H7 (cell line): ENCODE data around the gene MARK3. TPM values are rescaled to one million over a fixed set of nuclear protein-coding genes. Genes with fewer than 3 reads are reported as not detected.

Source experiments
- DNase-seq: peaks from one replicate; pipeline ENCODE4 v3.0.0; 2012
- H3K27me3 ChIP-seq: 2 replicates; pipeline ENCODE4 v1.6.0; 2011; ENCODE audit warnings: mild to moderate bottlenecking, low read length; ENCODE audit not compliant: control insufficient read depth, insufficient read depth
- H3K36me3 ChIP-seq: replicated peaks from 2 replicates; pipeline ENCODE4 v1.5.1; 2011; ENCODE audit warnings: low read length; ENCODE audit not compliant: control insufficient read depth, insufficient read depth
- H3K4me3 ChIP-seq: 2 replicates; pipeline ENCODE4 v1.5.1; 2011; ENCODE audit warnings: low read depth, mild to moderate bottlenecking, control low read depth, low read length, moderate library complexity; ENCODE audit not compliant: insufficient read depth
- total RNA-seq: library from RNA; depleted of rRNA; stranded (reverse); fragments of >200 nt; shearing (Covaris generic); gene quantifications from 2 replicates; pipeline ENCODE4 v1.2.3, GENCODE V29; 2014

Gene MARK3
- total RNA-seq, 1 experiment from 2014 or later, result 66.0 TPM

DNA sequence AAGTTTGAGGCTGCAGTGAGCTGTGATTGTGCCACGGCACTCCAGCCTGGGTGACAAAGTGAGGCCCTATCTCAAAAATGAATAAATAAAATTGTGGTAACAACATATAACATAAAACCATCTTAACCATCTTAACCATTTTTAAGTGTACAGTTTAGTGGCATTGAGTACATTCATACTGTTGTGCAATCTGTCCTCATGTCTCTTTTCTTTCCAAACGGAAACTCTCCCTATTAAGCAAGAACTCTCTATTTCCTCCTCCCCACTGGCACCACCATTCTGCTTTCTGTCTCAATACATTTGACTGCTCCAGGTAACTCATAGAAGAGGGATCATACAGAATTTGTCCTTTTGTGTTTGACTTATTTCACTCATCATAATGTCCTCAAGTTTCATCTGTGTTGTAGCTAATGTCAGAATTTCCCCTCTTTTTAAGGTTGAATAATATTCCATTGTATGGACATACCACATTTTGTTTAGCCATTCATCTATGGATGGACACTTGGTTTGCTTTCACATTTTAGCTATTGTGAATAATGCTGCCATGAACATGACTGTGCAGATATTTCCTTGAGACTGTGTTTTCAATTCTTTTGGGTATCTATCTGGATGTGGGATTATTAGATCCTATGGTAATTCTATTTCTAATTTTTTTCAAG, 4.4 kb upstream of the MARK3 start:
- DNase-seq, result no peak
- Histone ChIP-seq H3K36me3 (no peaks in the 10 kb centered on the region), H3K4me3 (no peak overlapping the region), H3K27me3 (peaks cover 5% of the 10 kb centered on the region; the same call in 1 of the 2 replicates)

DNA sequence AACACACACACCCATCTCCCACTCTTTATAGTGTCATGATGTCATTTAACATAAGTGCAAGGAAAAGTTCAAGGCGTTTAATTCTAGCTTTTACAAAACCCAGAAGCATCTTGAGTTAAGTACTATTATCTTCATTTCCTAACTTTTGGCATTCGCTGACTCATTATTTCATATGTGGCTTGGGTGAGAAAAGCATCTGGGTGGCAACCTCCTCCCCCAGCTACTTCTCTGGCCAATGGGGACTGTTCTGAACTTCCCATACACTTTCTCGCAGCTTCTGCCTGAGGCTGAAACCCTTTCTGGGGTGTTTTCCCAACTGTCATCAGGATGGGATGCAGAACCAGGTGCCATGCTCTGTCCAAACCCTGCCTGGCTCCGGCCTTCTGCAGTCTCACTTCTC, 2.8 kb upstream of the MARK3 start:
- Histone ChIP-seq H3K36me3 (no peaks in the 10 kb centered on the region), H3K27me3 (peaks cover 5% of the 10 kb centered on the region; the same call in 1 of the 2 replicates), H3K4me3 (no peak overlapping the region)
- DNase-seq, result no peak

DNA sequence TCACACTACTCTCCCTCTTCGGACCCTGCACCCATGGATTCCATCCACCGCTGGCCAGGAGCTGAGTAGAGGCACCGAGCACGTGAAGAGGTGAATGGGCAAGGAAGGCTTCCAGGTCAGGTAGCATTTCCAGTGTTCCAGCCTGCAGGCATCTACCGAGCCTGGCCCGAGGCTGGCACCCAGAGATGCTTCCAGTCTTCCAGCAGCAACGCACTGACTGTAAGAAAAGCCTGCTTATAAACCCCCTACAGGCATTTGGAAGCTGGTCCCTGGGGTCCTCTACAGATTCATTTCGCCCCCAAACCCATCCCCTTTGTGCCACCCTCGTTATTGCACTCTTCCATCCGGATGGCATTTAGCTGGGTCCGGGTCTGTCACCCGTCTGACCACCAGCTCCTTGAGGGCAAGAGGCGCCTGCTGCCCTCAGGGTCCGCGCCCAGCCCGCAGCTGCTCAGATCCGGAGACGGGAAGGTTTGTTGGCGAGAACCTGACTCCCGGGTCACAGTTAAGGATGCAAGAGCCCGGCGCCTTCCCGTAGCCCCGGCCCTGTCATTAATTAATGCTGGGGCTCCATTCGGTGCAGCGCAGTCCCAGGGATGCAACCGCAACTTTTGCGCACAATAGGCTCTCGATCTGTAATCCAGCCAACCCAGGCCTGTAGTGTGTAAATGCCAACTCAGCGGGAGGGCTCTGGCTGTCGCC, 614 bp upstream of the MARK3 start:
- no peak for DNase-seq
- Histone ChIP-seq H3K36me3 (no peaks in the 10 kb centered on the region), H3K4me3 (peak overlapping the region; percentile 98), H3K27me3 (peaks cover 5% of the 10 kb centered on the region; the same call in 1 of the 2 replicates)

DNA sequence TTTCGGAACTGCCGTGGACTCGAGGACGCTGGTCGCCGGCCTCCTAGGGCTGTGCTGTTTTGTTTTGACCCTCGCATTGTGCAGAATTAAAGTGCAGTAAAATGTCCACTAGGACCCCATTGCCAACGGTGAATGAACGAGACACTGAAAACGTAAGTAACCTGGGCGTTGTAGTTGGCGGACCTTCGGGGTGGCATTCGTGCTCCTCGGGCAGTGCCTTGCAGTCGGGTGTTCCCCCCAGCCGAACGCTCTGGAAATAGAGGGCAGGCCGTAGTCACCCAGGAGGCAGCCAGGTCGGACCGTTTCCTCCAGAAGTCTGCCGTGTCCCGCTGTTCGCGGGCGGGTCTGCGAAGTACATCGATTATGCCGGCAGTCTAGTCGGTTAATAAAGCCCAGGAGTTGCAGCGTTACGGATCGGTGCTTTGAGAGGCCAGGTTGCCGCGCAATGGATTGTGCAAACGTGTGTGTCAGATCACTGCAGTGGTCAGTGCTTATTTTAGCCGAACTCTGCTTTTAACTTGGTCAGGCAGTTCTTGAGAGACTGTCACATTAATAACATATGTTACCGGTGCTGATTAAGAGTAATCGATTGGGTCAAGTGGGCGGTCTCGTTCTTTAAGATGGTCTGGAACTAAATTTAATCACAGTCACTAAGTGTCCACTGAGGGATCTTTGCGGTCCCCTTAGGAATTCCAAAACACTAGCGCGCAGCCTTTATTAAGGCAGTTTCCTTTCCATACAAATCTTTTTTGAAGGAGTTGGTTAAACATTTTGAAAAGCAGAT, 906 bp downstream of the MARK3 start:
- no peaks in the 10 kb centered on the region for H3K36me3 ChIP-seq
- peak; percentile 53 for DNase-seq
- peak overlapping the region; percentile 98 for H3K4me3 ChIP-seq
- peaks cover 5% of the 10 kb centered on the region; the same call in 1 of the 2 replicates for H3K27me3 ChIP-seq

DNA sequence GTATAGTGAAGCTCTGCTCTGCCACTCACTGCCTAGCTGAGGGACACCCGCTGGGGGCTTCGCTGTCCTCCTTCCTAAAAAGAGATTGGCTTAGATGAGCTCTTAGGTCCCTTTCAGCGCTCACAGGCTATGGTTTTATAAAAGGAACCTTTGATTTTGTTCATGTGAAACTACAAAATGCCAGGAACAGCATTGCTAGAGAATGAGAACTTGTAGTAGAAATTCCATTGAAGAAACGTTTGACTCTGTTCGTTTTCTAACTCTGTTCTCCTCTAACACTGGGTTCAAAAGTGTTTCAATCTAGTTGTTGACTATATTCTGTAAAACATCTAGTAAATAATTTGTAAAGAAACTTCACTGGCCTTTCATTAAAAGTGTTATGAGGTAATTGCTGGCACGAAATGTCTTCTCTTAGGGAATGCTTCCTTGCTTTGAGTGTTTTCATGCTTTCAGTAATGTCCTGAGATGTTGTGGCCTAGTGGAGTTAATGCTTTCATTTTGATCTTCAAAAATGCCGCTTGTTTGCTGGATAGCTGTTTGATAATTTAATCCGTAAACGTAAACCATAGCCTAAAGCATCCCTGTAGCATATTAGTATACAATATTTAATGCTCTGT, 1.6 kb downstream of the MARK3 start:
- H3K36me3 ChIP-seq, result no peaks in the 10 kb centered on the region
- peak overlapping the region; percentile 98 for H3K4me3 ChIP-seq
- H3K27me3 ChIP-seq, result peaks cover 5% of the 10 kb centered on the region; the same call in 1 of the 2 replicates
- peak; percentile 50 for DNase-seq

DNA sequence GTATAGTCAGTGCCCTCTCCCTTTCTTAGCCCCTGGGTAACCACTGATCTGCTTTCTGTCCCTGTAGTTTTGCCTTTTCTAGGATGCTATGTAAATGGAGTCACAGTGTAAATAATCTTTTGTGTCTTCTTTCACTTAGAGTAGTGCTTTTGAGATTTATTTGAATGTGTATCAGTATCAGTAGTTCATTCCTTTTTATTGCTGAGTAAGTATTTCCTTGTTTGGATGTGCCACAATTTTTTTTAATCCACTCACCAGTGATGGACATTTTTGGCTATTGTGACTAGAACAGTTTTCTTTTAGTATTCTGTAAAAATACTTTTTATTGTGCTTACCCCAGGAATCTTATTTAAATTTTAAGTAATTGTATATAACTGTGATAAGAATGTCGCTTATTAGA, 3.4 kb downstream of the MARK3 start:
- no peak for DNase-seq
- Histone ChIP-seq H3K4me3 (no peak overlapping the region), H3K36me3 (no peaks in the 10 kb centered on the region), H3K27me3 (peaks cover 5% of the 10 kb centered on the region; the same call in 1 of the 2 replicates)

DNA sequence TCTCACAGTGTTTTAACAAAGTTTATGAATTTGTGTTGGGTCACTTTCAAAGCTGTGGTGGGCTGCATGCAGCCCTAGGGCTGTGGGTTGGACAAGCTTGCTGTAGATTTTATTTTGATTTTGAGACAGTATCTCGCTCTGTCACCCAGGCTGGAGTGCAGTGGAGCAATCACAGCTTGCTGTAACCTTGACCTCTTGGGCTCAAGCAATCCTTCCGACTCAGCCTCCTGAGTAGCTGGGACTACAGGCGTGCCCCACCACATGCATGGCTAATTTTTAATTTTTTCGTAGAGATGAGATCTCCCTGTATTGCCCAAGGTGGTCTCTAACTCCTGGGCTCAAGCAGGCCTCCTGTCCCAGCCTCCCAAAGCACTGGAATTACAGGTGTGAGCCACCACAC, 5.4 kb downstream of the MARK3 start:
- DNase-seq, result no peak
- Histone ChIP-seq H3K36me3 (no peaks in the 10 kb centered on the region), H3K4me3 (no peak overlapping the region), H3K27me3 (no peaks in the 10 kb centered on the region)

DNA sequence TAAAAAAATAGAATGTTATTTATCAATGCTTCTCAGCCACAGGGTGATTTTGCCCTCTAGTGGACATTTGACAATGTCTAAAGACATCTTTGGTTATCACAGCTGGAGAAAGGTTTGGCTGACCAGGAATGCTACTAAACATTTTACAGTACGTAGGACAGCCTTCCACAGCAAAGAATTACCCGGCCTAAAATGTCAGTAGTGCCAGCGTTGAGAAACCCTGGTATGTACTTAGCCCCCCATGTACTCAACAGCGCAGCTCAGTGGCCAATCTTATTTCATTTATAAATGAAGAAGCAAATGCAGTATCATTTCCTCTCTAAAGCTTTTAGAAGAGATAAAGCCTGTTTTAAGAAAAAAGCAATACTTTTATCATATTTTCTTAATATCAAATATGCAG, 5.8 kb downstream of the MARK3 start:
- Histone ChIP-seq H3K27me3 (no peaks in the 10 kb centered on the region), H3K36me3 (no peaks in the 10 kb centered on the region), H3K4me3 (no peak overlapping the region)
- peak; percentile 62 for DNase-seq

DNA sequence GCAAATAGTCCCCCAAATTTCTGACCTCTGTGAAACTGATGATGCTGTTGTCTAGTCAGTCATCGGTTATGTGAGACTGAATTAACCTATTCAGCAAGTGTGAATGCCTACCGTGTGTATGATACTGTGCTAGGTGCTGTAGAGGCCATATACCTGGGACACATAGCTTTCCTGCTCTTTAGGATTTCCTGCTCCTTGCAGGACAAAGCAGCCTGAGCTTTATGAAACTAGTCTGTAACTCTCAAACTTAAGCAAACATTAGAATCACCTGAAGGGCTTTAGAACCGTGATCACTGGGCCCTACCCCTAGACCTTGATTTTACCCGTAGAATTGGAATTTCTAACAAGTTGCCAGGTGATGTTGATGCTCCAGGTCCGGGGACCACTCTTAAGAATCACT, 6.9 kb downstream of the MARK3 start:
- Histone ChIP-seq H3K4me3 (no peak overlapping the region), H3K36me3 (no peaks in the 10 kb centered on the region), H3K27me3 (no peaks in the 10 kb centered on the region)
- no peak for DNase-seq

DNA sequence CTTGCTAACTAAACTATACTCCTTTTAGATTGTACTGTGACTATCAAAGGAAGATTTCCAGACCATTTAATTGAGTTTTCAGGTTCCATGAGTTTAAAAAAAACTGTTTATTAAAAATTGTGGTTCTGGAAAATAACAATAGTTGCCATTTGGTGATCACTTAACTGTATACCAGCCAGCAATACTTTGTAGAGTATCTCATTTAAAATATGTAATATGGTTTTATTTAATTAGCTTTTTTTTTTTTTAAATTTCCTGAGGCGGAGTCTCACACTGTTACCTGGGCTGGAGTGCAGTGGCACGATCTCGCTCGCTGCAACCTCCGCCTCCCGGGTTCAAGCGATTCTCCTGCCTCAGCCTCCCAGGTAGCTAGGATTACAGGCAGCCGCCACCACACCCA, 7.4 kb downstream of the MARK3 start:
- no peaks in the 10 kb centered on the region for H3K36me3 ChIP-seq
- DNase-seq, result no peak
- H3K4me3 ChIP-seq, result no peak overlapping the region
- no peaks in the 10 kb centered on the region for H3K27me3 ChIP-seq

DNA sequence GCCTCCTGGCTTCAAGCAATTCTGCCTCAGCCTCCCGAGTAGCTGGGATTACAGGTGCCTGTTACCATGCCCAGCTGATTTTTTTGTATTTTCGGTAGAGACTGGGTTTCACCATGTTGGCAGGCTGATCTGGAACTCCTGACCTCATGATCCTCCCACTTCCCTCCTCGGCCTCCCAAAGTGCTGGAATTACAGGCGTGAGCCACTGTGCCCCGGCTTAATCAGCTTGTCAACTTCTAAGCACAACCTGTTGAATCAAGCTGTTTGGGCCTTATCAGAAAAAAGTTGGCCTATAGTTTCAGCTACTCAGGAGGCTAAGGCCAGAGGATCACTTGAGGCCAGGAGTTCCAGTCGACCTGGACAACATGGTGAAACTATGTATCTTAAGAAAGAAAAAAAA, 7.9 kb downstream of the MARK3 start:
- no peak for DNase-seq
- H3K36me3 ChIP-seq, result no peaks in the 10 kb centered on the region
- no peak overlapping the region for H3K4me3 ChIP-seq
- H3K27me3 ChIP-seq, result no peaks in the 10 kb centered on the region

DNA sequence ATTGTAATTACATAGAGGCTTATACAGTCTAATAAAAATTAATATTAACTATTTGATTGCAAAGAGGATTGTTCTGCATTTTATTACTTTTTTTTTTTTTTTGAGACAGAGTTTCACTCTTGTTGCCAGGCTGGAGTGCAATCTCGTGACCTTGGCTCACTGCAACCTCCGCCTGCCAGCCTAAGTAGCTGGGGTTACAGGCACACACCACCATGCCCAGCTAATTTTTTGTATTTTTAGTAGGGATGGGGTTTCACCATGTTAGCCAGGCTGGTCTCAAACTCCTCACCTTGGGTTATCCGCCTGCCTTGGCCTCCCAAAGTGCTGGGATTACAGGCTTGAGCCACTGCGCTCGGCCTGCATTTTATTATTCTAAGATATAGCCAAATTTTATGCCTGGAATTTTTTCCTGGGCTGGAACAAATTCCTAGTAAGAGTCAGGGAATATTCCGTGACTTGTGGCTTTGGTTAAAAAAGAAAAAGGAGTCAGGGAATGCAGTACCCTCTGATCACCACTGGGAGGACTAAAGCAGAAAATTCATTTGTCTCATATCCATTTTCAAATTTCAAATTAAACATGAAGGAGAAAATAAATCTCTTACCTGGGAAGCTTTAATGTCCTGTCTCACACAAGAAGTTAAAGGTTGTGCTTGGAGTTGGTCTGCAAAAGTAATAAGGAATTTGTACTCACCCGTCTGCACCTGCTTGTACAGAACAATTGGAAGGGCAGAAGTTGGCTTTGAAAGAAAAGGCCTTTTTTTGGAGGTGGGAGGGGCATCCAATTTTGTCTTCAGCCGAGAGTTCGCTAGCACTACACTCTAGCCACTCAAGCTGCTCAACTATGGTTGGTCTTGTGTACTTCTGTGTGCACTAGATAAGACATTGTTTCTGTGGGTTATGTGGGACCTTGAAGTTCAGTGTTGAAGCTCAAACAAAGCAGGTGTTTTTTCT, 8.7 kb downstream of the MARK3 start:
- DNase-seq, result peak; percentile 47

DNA sequence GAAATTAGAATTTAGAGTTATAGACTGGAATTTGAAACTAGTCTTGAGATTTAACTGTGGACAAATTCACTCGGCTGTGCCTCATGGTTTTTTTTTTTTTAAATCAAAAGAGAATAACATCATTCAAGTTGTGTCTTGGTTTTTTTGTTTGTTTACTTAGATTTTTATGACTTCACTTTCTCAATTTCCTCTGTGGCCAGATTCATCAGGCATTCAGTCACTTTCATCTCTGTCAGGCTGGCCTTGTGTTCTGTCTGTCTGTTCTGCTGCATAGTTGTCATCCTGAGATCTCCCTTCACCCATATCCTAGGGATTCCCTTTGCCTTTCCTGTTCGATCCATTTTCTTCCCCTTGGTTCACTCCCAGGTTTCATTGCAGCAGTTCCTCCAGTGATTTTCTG, 10.0 kb downstream of the MARK3 start:
- no peaks in the 10 kb centered on the region for H3K27me3 ChIP-seq
- no peaks in the 10 kb centered on the region for H3K36me3 ChIP-seq
- no peak overlapping the region for H3K4me3 ChIP-seq
- no peak for DNase-seq

More for the DNA sequence above, 8.7 kb downstream of the MARK3 start:
- H3K36me3 ChIP-seq, result no peaks in the 10 kb centered on the region
- H3K4me3 ChIP-seq, result no peak overlapping the region
- H3K27me3 ChIP-seq, result no peaks in the 10 kb centered on the region

DNA sequence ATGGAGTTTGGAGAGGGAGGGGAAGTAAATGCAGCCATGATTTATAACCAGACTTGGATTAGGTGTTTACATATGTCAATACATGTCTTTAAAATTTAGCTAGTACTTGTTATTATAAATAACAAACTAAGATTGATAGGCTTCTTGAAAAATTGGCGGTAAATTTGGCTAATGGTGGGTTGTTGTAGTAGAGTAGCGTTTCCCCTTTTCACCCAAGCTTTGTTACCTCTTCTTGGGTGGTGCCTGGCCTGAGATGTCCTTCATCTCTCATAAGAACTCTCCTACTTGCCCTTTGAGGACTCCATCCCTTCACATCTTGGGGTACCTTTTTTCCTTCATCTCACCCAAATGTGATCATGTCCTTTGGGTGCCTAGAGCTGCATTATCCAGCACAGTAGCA, 11.2 kb downstream of the MARK3 start:
- Histone ChIP-seq H3K4me3 (no peak overlapping the region), H3K36me3 (no peaks in the 10 kb centered on the region), H3K27me3 (no peaks in the 10 kb centered on the region)
- no peak for DNase-seq
